Fibroblast of the aortic adventitia (primary cell): ENCODE data around the gene HBZ. TPM values are rescaled to one million over a fixed set of nuclear protein-coding genes. Genes with fewer than 3 reads are reported as not detected.

Experiments
- DNase-seq: peaks from one replicate; pipeline ENCODE4 v3.0.0-alpha.2; 2010; ENCODE audit warnings: low read depth
- H3K4me3 ChIP-seq: 2 replicates; pipeline ENCODE4 v1.5.1; 2011; ENCODE audit warnings: low read depth, mild to moderate bottlenecking, control low read depth, low read length, moderate library complexity
- CTCF ChIP-seq: IDR thresholded peaks from 2 replicates; pipeline ENCODE4 v1.5.1; 2011; ENCODE audit warnings: mild to moderate bottlenecking, low read length, control low read depth, inconsistent platforms; ENCODE audit not compliant: insufficient read depth
- total RNA-seq: library from RNA; depleted of rRNA; stranded (reverse); fragments of >200 nt; gene quantifications from 2 replicates; pipeline ENCODE4 v1.2.3, GENCODE V29; 2012; ENCODE audit warnings: low replicate concordance

The HBZ gene
- total RNA-seq, 1 donor, result not detected

- no peak for DNase-seq
- no peak for TF ChIP-seq CTCF
- H3K4me3 ChIP-seq, result no peak overlapping the region
Measured at GRCh38 chr16:114327-114726, 38.1 kb upstream of the HBZ start.

GRCh38 chr16:116015-116414, 36.4 kb upstream of the HBZ start:
- no peak for TF ChIP-seq CTCF
- no peak for DNase-seq
- H3K4me3 ChIP-seq, result no peak overlapping the region

GRCh38 chr16:117379-118365, 34.8 kb upstream of the HBZ start:
- no peak overlapping the region for H3K4me3 ChIP-seq
- peak; percentile 31 for DNase-seq
- peak; percentile 67 for TF ChIP-seq CTCF

GRCh38 chr16:118857-119256, 33.6 kb upstream of the HBZ start:
- no peak for DNase-seq
- no peak overlapping the region for H3K4me3 ChIP-seq
- no peak for TF ChIP-seq CTCF

GRCh38 chr16:119295-119694, 33.1 kb upstream of the HBZ start:
- no peak for TF ChIP-seq CTCF
- no peak overlapping the region for H3K4me3 ChIP-seq
- no peak for DNase-seq

- no peak for DNase-seq
- TF ChIP-seq CTCF, result no peak
- no peak overlapping the region for H3K4me3 ChIP-seq
Measured at GRCh38 chr16:119835-120491, 32.5 kb upstream of the HBZ start.
